GM13976 (cell line): ENCODE results near the gene GABBR1.

Experiments used
- DNase-seq: peaks from one replicate; pipeline ENCODE4 v3.0.0; 2012; ENCODE audit warnings: low spot score
- CTCF ChIP-seq: IDR thresholded peaks from 2 replicates; pipeline ENCODE4 v1.5.1; 2012; ENCODE audit warnings: borderline replicate concordance, mild to moderate bottlenecking; ENCODE audit not compliant: insufficient read depth; ENCODE audit errors: extremely low read depth, missing control alignments, control extremely low read depth
- in situ Hi-C: fragments of 300-500 bp; cut with MboI; formaldehyde crosslinking; loops from one replicate; pipeline ENCODE4 v1.12.0; 2022; ENCODE audit warnings: low sequenced_read_pairs, mixed read lengths, inconsistent platforms; ENCODE audit not compliant: unreplicated experiment

The GABBR1 gene

GRCh38 chr6:29553268-29554057 is 79.5 kb downstream of the GABBR1 start:
- TF ChIP-seq CTCF: no peak
- peak; percentile 69 for DNase-seq
- in situ Hi-C loops: no loop called here

GRCh38 chr6:29552512-29553051 is 80.4 kb downstream of the GABBR1 start:
- no peak for TF ChIP-seq CTCF
- peak; percentile 80 for DNase-seq
- in situ Hi-C loops: no loop called here

GRCh38 chr6:29547573-29547972 is 85.4 kb downstream of the GABBR1 start:
- DNase-seq: no peak
- no peak for TF ChIP-seq CTCF
- in situ Hi-C loops: no loop called here

GRCh38 chr6:29537714-29538403 is 95.1 kb downstream of the GABBR1 start:
- DNase-seq: no peak
- no peak for TF ChIP-seq CTCF
- in situ Hi-C loops: no loop called here

- no peak for TF ChIP-seq CTCF
- in situ Hi-C loops: no loop called here
- no peak for DNase-seq
Measured at GRCh38 chr6:29532320-29532951, 100.5 kb downstream of the GABBR1 start.

GRCh38 chr6:29531668-29532067 is 101.3 kb downstream of the GABBR1 start:
- TF ChIP-seq CTCF: no peak
- DNase-seq: no peak
- in situ Hi-C loops: no loop called here
